ENCODE results near the gene FHOD3. TPM values are rescaled to one million over a fixed set of nuclear protein-coding genes. Genes with fewer than 3 reads are reported as not detected.

Gene FHOD3
- total and polyA plus RNA-seq, 2 of the 13 experiments (the other 11 are each of a cell fraction or from before 2014, with no cell fraction given): 0.07 TPM; not detected in 1

- no peak for TF ChIP-seq ZNF274 (CRISPR knock-in tag; IDR thresholded peaks at IDR 0.05)
- no peak for TF ChIP-seq FOXC1 (CRISPR knock-in tag; IDR thresholded peaks at IDR 0.05; ENCODE audit: borderline replicate concordance)
- TF ChIP-seq PHF21A (CRISPR knock-in tag; IDR thresholded peaks at IDR 0.05): no peak
- TF ChIP-seq AKNA (CRISPR knock-in tag; IDR thresholded peaks at IDR 0.05; ENCODE audit: borderline replicate concordance): no peak
- TF ChIP-seq PPARG (CRISPR knock-in tag; conservative IDR thresholded peaks at IDR 0.05): no peak
- TF ChIP-seq EEA1 (CRISPR knock-in tag; IDR thresholded peaks at IDR 0.05; ENCODE audit: borderline replicate concordance): no peak
- TF ChIP-seq ZNF563 (CRISPR knock-in tag; IDR thresholded peaks at IDR 0.05): no peak
- TF ChIP-seq HDAC2 (CRISPR knock-in tag; IDR thresholded peaks at IDR 0.05): no peak
- TF ChIP-seq ZBTB21 (CRISPR knock-in tag; IDR thresholded peaks at IDR 0.05): no peak
- TF ChIP-seq ZNF12 (CRISPR knock-in tag; IDR thresholded peaks at IDR 0.05): no peak
- TF ChIP-seq SOX13 (IDR thresholded peaks at IDR 0.05): no peak
- no peak for TF ChIP-seq SOX13 (CRISPR knock-in tag; conservative IDR thresholded peaks at IDR 0.05 in 1 of 2, IDR thresholded peaks at IDR 0.05 in 1 of 2)
- peak; percentile 80 for TF ChIP-seq ZNF777 (CRISPR knock-in tag; IDR thresholded peaks at IDR 0.05)
- TF ChIP-seq UBTF (CRISPR knock-in tag; IDR thresholded peaks at IDR 0.05): peak; percentile 61; the same call in 1 of the 2 replicates
- TF ChIP-seq ZFP90 (CRISPR knock-in tag; IDR thresholded peaks at IDR 0.05; ENCODE audit: borderline replicate concordance): 0 out of 2 replicates have a peak, but pooled peaks have one; percentile 24
- no peak for TF ChIP-seq ARHGAP35 (CRISPR knock-in tag; IDR thresholded peaks at IDR 0.05; ENCODE audit: borderline replicate concordance)
- TF ChIP-seq SP2 (CRISPR knock-in tag; IDR thresholded peaks at IDR 0.05): no peak
- no peak for TF ChIP-seq MYNN (CRISPR knock-in tag; IDR thresholded peaks at IDR 0.05; ENCODE audit: low read depth)
- no peak for TF ChIP-seq ZNF383 (CRISPR knock-in tag; IDR thresholded peaks at IDR 0.05; ENCODE audit: borderline replicate concordance)
- TF ChIP-seq ZC3H4 (CRISPR knock-in tag; IDR thresholded peaks at IDR 0.05; ENCODE audit: borderline replicate concordance): no peak
- TF ChIP-seq ZUFSP (CRISPR knock-in tag; IDR thresholded peaks at IDR 0.05; ENCODE audit: borderline replicate concordance): no peak
These were observed at the start of gene FHOD3 (continued) for GRCh38 chr18:36297417-36298125.

Measured in HepG2 (cell line).